ENCODE results near the gene METTL1.
A peak's percentile ranks its signal among the peaks of the same experiment; 100 is the strongest.

METTL1 gene

DNA sequence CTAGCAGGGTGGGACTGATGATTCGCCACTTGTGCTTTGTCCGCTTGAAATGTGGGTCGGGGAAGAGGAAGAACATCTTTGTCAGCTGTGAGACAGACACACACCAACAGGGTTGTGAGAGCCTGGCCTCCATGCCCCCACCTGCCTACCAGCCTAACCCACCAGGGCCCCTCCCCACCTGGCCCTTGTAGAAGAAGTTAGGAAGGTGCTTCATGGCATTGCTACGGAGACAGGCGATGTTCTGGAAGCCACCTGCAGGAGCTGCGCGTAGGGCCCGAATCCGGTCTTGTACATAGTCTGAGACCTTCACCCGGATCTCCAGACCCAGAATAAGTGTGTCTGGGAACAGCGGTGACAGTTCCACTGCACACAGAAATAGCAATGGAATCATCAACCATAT lies 2.3 kb downstream of the METTL1 start:
- DNase-seq (ENCODE audit: extremely low read depth in 1 of 2, low read depth in 1 of 2), result no peak

DNA sequence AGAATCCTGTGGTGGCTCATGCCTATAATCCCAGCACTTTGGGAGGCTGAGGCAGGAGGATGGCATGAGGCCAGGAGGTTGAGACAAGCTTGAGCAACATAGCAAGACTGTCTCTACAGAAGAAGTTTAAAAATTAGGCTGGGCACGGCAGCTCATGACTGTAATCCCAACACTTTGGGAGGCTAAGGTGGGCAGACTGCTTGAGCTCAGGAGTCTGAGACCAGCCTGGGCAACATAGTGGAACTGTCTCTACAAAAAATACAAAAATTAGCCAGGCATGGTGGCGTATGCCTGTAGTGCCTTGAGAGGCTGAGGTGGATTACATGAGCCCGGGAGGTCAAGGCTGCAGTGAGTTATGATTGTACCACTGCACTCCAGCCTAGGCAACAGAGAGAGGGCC lies 4.0 kb downstream of the METTL1 start:
- DNase-seq (ENCODE audit: extremely low read depth in 1 of 2, low read depth in 1 of 2), result no peak

- no peak for DNase-seq (ENCODE audit: extremely low read depth in 1 of 2, low read depth in 1 of 2)
Measured at GRCh38 chr12:57767305-57767698, 4.6 kb downstream of the METTL1 start.

DNA sequence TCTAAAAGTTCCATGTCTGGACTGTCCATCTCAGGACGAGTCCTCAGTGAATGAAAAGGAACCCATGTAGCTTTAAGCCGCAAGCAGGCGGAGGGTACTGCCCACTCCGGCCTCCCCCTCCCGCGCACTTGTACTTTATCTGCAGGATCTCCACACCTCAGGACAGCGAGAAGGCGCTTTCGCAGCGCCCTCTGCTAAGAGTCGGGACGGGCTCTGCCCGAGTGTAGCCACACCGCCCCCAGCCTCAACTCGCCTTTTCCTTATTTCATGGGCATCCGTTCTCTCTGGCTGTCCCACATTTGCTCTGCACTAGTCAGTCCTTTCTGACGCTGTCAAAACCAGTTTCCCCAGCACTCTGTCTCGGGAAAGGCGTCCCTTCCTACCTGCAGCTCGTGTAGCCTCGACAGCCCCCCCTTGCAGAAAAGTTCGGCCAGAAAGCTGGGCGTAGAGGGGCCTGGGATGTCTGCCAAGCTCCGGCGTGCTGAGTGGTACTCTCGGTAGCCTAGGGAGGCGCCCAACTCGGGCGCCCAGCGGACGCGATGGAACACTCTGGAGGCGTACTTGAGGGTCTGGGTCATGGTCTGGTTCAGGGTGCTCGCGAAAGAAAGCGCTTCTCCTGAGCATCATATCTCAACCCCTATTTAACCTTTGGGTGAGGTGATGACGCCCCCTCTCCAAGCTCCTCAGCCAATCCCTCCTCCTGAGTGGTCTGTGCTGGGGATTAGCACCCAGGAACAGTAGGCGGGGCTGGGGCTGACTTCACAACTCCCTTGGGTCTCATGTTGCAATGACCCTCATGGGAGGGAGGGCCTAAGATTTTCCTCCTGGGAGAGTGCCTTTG lies 5.2 kb downstream of the METTL1 start, which contains the start of gene CYP27B1:
TSS of gene CYP27B1 (minus strand) at position 615 of the 841 bp plus-strand sequence. CDS start at position 578, 37 bp downstream.
- no peak for DNase-seq (ENCODE audit: extremely low read depth in 1 of 2, low read depth in 1 of 2)

- no peak for DNase-seq (ENCODE audit: extremely low read depth in 1 of 2, low read depth in 1 of 2)
Measured at GRCh38 chr12:57765698-57766463, 6.0 kb downstream of the METTL1 start.

GRCh38 chr12:57765003-57765697 lies 6.8 kb downstream of the METTL1 start:
- DNase-seq (ENCODE audit: extremely low read depth in 1 of 2, low read depth in 1 of 2), result no peak

GRCh38 chr12:57764662-57765002 lies 7.3 kb downstream of the METTL1 start:
- DNase-seq (ENCODE audit: extremely low read depth in 1 of 2, low read depth in 1 of 2), result no peak

DNA sequence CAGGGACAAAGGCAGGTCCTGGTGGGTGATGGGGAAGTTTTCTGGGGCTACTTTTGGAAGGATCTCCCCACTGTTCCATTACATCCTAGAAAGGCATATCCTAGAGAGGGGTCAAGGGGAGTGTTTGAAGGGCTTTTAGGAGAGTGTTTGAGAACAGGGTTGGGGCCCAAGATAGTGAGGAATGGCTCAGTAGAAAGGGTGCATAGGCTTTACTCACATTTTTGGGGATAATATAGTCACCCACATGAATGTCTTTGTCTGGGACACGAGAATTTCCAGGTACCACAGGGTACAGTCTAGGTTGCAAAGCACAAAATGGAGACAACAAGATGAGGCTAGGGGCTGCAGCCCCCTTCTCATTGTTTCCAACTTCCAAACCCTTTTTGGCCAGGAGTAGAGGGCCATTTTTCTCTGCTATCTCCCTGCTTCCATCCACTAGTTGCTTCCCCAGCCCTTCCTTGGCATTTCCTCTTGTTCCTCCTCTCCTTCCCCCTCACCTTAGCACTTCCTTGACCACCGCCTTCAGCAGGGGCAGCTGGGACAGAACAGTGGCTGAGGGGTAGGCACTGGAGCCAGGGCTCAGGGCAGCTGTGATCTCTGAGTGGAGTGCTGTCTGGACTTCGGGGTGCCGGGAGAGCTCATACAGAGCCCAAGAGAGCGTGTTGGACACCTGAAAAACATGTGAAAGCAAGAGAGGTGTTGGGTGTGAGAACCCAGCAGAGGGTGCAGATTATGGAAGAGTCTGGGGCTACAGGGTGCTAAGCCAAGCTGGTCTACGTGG lies 7.8 kb downstream of the METTL1 start:
- no peak for DNase-seq (ENCODE audit: extremely low read depth in 1 of 2, low read depth in 1 of 2)

- DNase-seq (ENCODE audit: extremely low read depth in 1 of 2, low read depth in 1 of 2), result no peak
Measured at GRCh38 chr12:57762463-57762862, 9.4 kb downstream of the METTL1 start.

GRCh38 chr12:57761391-57761998 lies 10.4 kb downstream of the METTL1 start:
- DNase-seq (ENCODE audit: extremely low read depth in 1 of 2, low read depth in 1 of 2), result no peak

GRCh38 chr12:57760347-57760982 lies 11.4 kb downstream of the METTL1 start:
- no peak for DNase-seq (ENCODE audit: extremely low read depth in 1 of 2, low read depth in 1 of 2)

- DNase-seq (ENCODE audit: extremely low read depth in 1 of 2, low read depth in 1 of 2), result no peak
Measured at GRCh38 chr12:57759360-57759980, 12.4 kb downstream of the METTL1 start.

GRCh38 chr12:57758552-57759359 lies 13.1 kb downstream of the METTL1 start:
- no peak for DNase-seq (ENCODE audit: extremely low read depth in 1 of 2, low read depth in 1 of 2)

DNA sequence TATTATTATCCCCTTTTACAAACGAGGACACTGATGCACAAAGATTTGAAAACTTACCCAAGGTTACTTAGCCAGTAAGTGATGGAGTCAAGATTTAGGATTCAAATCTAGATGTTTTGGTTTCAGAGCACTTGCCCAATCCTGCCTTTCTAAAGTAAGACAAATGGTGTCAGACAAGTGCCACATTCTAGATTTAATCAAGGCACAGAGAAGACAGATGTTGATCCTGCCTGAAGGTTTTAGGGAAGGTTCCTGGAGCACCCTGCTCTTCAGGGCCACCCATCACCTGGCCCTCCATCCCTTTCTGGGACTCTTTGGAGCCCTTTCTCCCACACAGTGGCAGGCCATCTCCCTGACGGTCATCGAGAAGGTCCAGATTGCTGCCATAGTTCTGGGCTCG lies 14.1 kb downstream of the METTL1 start:
- DNase-seq (ENCODE audit: extremely low read depth in 1 of 2, low read depth in 1 of 2), result no peak

- DNase-seq (ENCODE audit: extremely low read depth in 1 of 2, low read depth in 1 of 2), result peak in 1 of 2 donors; percentile 63
Measured at GRCh38 chr12:57756406-57757341, 15.2 kb downstream of the METTL1 start.

- DNase-seq (ENCODE audit: extremely low read depth in 1 of 2, low read depth in 1 of 2), result no peak
Measured at GRCh38 chr12:57755454-57756372, 16.2 kb downstream of the METTL1 start.

DNA sequence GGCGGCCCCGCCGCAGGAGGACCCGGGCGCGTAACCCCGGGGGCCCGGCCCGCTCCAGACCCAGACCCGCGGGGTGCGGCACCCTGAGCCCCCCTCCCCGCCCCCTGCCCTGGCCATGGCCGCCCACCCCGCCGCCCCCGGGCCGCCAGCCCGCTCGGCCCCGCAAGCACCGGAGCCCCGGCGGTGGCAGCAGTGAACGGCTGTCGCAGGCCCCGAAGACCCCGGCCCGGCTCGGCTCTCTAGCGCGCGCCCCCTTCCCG lies 16.8 kb downstream of the METTL1 start:
- no peak for DNase-seq (ENCODE audit: extremely low read depth in 1 of 2, low read depth in 1 of 2)
